ACHN (cell line): Measurements from ENCODE around the gene LUZP2.

Experiments used
- DNase-seq: peaks from one replicate; pipeline ENCODE4 v3.0.0-alpha.2; 2015
- in situ Hi-C: cut with HindIII; loops from 2 replicates; pipeline ENCODE4 v1.10.0; 2017; ENCODE audit warnings: low sequenced_read_pairs, low pct_ligation_motif_present, low pct_unique_long_range_greater_than_20kb

The LUZP2 gene

GRCh38 chr11:24543771-24544170 is 46.9 kb downstream of the LUZP2 start:
- DNase-seq: no peak

DNA sequence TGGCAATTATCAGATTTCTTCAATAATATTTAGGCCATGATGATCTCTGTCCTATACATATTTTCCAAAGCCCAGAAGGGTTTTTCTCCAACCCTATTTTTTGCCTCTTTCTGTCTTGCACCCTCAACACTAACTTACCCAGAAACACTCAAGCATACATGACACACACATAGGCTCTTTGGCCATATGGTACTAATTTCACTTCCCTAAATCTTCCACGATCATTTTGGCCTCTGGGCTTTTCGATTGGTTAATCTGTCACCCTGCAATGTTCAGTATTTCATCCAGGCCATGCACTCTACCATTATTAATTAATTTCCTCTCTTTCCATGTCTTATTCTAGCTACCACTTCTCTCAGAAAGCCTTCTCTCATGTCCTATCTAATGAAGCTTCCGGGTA is 59.8 kb downstream of the LUZP2 start:
- in situ Hi-C loops: no loop called here
- DNase-seq: no peak

More at GRCh38 chr11:24543771-24544170, 46.9 kb downstream of the LUZP2 start:
- in situ Hi-C loops: no loop called here

- DNase-seq: no peak
- in situ Hi-C loops: no loop called here
These were observed 62.5 kb downstream of the LUZP2 start for GRCh38 chr11:24559315-24559714.

GRCh38 chr11:24560324-24560723 is 63.5 kb downstream of the LUZP2 start:
- no peak for DNase-seq
- in situ Hi-C loops: no loop called here

DNA sequence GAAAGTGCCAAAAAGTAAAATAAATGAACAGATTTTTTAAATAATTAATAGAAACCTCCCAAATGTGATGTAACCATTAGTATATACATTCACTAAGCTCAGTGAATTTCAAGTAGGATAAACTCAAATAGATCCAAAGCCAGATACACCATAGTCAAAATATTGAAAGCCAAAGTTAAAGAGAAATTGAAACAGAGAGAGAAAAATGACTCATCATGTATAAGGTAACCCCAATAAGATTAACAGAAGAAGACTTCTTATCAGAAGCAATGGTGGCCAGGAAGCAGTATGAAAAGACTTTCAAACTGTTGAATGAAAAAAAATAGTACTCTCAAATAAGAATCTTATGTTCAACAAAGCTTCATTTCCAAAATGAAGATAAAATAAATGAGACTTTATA is 70.5 kb downstream of the LUZP2 start:
- in situ Hi-C loops: no loop called here
- no peak for DNase-seq

DNA sequence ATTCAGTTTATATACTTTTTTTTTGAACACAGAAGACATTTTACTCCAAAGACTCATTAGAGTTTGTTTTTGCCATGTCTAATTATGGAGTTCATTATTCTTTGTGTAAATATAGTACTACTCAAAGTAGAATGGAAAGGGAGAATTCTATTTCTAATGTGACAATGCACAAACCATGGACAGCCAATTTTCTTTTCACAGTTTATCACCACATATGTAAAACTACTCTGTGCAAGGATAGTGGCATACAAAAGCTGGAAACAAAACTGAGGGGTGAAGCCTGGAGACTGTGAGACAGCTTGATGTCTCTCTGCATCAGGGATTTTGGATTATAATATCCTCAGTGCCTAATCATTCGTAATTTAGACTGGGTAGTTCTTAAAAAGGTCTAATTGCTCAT is 75.5 kb downstream of the LUZP2 start:
- in situ Hi-C loops: no loop called here
- no peak for DNase-seq

- no peak for DNase-seq
These were observed 77.6 kb downstream of the LUZP2 start for GRCh38 chr11:24574461-24574860.

DNA sequence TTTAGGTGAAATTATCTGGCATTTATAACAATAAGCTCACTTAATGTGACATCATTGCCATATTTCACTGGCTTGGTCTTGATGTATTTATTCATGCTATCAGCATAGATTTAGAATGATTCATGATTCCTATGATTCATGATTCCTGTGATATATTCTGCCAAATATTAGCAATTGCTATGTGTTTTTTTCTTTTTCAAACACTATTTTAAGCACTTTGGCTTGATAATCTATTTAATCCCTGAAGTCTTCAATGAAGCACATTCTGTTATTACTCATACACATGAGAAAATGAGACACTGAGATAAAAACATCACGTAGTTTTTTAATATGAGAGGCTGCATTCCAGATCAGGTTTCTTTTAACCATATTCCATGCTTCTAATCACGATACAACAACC is 78.5 kb downstream of the LUZP2 start:
- in situ Hi-C loops: no loop called here
- DNase-seq: peak; percentile 4

More at GRCh38 chr11:24574461-24574860, 77.6 kb downstream of the LUZP2 start:
- in situ Hi-C loops: no loop called here

- DNase-seq: peak; percentile 65
- in situ Hi-C loops: no loop called here
These were observed 88.3 kb downstream of the LUZP2 start for GRCh38 chr11:24585192-24585591.

DNA sequence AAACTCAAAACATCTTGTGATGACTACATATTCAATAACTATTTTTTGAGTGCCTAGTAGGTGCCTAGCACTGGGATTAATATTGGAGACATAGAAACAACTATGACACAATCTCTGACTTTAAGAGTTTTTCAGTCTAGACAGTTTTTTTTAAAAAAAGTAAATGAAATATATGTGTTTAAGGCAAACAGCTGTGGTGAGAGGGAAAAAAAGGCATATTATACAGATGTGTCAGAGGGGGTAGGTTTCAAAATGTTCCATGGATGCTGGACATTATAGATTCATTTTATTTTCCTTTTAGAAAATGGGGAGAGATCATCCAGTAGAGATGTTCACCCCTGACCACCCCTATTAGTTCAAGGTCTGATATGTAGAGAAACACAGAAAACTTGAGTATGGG is 90.8 kb downstream of the LUZP2 start:
- DNase-seq: no peak
- in situ Hi-C loops: no loop called here

DNA sequence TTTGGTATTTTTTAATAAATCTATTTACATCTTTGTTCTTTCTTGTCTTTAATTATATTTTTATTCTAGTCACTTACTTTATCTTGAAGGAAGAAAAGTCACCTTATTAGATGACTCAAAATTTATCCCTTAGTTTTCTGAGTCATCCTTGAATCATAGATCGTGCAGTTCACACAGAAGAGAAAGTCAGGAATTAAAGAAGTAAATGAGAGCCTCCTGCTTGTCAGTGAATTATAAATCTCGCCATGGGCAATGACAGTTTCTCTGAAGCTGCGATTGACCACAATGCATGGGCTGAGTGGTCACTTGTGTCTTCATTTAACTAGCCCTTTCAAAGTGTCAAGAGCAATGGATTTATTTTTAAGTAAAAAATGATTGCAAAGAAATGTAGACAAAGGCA is 91.2 kb downstream of the LUZP2 start:
- in situ Hi-C loops: no loop called here
- peak; percentile 60 for DNase-seq

DNA sequence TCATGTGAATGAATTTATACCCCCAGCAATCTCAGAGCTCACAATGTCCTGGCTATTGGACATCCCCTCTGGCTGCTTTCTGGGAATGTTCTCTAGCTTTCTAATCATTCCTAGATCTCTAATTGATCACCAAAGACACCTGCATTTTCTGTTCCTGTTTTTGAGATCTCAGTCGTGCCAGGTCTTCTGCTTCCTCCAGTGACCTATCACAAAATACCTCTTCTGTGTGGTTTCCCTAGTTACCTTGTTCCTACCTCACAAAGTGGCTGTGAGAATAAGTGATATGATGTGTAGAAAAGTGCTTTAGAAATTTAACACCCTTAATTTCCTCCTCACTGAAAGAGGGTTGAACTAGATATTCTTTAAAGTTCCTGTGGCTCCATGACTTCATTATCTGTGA is 92.2 kb downstream of the LUZP2 start:
- DNase-seq: no peak
- in situ Hi-C loops: no loop called here

DNA sequence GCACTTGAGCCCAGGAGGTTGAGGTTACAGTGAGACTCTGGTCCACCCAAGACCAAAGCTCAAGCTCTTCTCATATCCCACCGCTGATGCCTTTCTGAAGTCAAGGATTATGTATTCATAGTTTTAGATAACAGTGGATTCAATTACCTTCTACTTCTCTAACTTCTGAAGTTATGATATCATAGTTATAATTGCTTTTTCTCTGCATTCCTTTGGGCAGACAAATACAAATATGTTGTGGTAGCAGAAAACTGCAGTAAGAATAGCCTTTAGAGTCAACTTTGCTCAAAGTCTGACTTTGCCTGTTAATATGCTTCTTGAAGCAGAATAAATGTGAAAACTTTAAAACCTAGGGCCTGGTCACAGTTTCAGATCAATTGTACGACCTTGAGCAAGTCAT is 94.4 kb downstream of the LUZP2 start:
- in situ Hi-C loops: no loop called here
- no peak for DNase-seq

GRCh38 chr11:24592360-24592759 is 95.5 kb downstream of the LUZP2 start:
- in situ Hi-C loops: no loop called here
- no peak for DNase-seq

DNA sequence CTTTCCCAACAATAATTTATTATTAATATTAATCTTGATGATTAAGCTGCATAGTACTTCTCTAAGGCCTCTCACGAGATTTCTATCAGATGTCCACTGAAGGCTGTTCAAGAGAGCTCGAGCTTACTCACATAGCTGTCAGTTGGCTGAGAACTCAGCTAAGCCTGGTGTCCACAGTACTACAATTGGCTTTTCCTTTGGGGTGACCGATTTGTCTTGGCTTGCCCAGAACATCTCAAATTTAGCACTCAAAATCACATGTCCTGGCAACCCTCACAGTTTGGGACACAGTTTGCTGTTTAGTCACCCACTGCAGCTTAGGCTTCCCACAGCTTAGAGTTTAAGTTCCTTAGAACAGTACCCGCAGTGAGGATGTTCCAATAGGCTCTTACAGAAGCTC is 96.5 kb downstream of the LUZP2 start:
- DNase-seq: no peak
- in situ Hi-C loops: no loop called here

- no peak for DNase-seq
- in situ Hi-C loops: no loop called here
These were observed 97.5 kb downstream of the LUZP2 start for GRCh38 chr11:24594401-24594800.

DNA sequence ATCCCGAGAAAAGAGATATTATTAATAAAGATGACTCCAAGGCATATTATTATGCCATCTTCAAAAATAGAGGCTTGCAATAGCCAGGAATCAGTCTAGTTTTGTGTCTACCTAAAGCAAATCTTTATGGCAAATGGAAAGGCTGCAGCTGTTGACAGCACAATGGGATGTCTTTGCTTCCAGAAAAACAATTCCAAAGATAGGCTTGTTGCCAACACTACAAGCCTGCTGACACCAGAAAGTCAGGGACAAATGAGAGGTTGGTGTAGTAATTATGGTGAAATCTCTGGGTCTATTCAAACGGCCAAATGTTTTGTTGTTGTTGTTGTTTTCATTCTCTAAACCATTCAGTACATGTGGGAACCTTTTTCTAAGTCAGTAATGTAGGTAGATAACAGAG is 101.8 kb downstream of the LUZP2 start:
- DNase-seq: no peak
- in situ Hi-C loops: no loop called here

- no peak for DNase-seq
- in situ Hi-C loops: no loop called here
These were observed 112.6 kb downstream of the LUZP2 start for GRCh38 chr11:24609192-24610119.

DNA sequence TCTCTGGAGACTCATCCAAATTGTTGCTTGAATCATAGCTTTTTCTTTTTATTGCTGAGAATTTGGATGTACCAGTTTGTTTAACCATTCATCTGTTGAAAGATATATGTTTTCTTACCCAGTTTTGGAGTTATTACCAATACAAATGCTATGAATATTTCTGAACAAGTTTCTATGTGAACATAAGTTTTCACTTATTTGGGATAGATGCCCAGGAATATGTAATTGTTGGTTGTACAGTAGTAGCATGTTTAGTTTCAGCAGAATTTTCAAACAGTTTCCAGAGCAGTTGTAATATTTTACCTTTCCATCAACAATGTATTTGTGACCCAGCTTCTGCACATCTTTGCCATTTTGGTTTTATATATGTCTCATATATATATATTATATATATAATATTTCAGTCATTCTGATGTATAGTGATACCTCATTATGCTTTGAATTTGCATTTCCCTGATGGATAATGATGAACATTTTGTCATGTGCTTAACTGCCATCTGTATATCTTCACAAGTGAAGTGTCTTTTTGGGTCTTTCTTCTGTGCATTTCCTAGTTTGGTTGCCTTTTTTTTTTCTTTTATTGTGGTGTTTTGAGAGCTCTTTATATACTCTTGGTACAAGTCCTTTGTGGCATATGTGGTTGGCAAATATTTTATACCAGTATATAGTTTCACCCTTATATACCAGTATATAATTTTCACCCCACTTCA is 118.8 kb downstream of the LUZP2 start:
- DNase-seq: no peak
- in situ Hi-C loops: no loop called here

- peak; percentile 24 for DNase-seq
- in situ Hi-C loops: no loop called here
These were observed 121.0 kb downstream of the LUZP2 start for GRCh38 chr11:24617856-24618255.
